ENCODE measurements around the gene CROT. TPM values are rescaled to one million over a fixed set of nuclear protein-coding genes. Genes with fewer than 3 reads are reported as not detected.

Gene CROT
- total and polyA plus RNA-seq, 2 experiments from 2014 or later = 11.1 to 13.4 TPM

DNA sequence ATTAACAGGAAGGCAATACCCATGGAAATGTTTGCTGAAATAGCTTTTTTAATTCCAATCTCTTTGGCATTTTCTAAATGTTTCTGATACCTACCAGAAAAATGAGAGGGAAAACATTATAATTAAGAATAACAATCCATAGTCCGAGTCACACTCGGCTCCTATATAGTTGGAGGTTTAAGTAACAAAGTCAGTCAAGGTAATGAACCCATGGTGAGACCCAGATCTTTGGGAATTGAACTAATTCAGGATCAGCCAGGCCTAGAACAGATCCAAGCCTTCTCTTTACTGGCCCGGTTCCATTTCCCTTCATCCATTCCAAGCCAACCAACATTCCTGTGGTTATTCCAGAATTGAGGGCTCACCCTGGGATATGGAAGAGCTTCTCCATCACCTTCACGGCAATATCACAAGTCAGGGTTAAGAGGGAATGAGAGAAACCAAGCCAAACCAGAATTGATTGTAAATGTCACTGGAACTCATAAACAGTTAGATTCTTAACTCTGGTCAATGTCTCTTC, 101.7 kb downstream of the CROT start:
- Histone ChIP-seq H3K4me2 (ENCODE audit: unreplicated experiment) (no peak overlapping the region), H3K79me2 (ENCODE audit: insufficient read depth) (no peaks in the 10 kb centered on the region), H3K4me3 (no peak overlapping the region), H3K27me3 (replicated peaks; ENCODE audit: insufficient read depth) (no peaks in the 10 kb centered on the region), H3K9ac (no peak overlapping the region), H3K36me3 (ENCODE audit: low read depth) (no peaks in the 10 kb centered on the region), H3F3A (ENCODE audit: insufficient read depth) (no peaks in the 10 kb centered on the region), H3K9me2 (ENCODE audit: insufficient read depth) (no peaks in the 10 kb centered on the region), H3K9me3 (ENCODE audit: low read depth) (no peaks in the 10 kb centered on the region), H3K27ac (no peak overlapping the region), H3K4me1 (ENCODE audit: insufficient read depth) (no peaks in the 10 kb centered on the region), H2AFZ (no peak overlapping the region), H4K20me1 (ENCODE audit: insufficient read depth) (no peaks in the 10 kb centered on the region)
- peak; percentile 10 for DNase-seq
- in situ Hi-C loops (cut with MboI) = no loop called here
- 79 to 81% methylated on average over 4 of the region's 4 CpGs for WGBS, 2 experiments (ENCODE audit: low coverage in 1 of 2, low lambda C conversion rate in 2 of 2, missing lambda C conversion rate in 2 of 2)
- TF ChIP-seq EZH2phosphoT487 (IDR thresholded peaks at IDR 0.05; ENCODE audit: insufficient read depth, low read depth) (no peak), EZH2 (IDR thresholded peaks at IDR 0.05; ENCODE audit: insufficient read depth, poor library complexity, severe bottlenecking) (no peak)

DNA sequence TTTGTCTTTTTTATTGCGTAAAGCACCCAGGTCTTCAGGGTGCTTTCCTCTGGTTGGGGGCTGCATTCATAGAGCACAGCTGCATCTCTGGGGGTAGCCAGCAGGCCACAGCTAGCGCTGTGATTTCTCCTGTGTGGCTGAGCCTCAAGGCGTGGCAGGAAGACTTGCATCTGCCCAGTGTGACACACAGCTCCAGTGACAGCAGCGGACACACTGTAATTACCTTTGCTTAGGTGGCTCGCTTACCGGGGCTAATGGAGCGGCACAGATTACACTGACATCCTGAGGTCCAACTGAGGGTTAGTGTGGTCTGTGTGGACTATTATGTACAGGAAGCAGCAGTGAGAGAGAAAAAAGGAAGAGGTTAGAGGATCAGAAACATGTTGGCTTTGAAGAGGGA, 102.9 kb downstream of the CROT start:
- in situ Hi-C loops (cut with MboI) = no loop called here
- no peak overlapping the region for H2AFZ ChIP-seq
- no peak for DNase-seq
- H3K27ac ChIP-seq = no peak overlapping the region
- H4K20me1 ChIP-seq (ENCODE audit: insufficient read depth) = no peaks in the 10 kb centered on the region
- TF ChIP-seq EZH2phosphoT487 (IDR thresholded peaks at IDR 0.05; ENCODE audit: insufficient read depth, low read depth) (no peak), EZH2 (IDR thresholded peaks at IDR 0.05; ENCODE audit: insufficient read depth, poor library complexity, severe bottlenecking) (no peak)
- H3K36me3 ChIP-seq (ENCODE audit: low read depth) = no peaks in the 10 kb centered on the region
- WGBS, 2 experiments (ENCODE audit: low coverage in 1 of 2, low lambda C conversion rate in 2 of 2, missing lambda C conversion rate in 2 of 2) = 66 to 72% methylated on average over 7 of the region's 7 CpGs
- H3K9me2 ChIP-seq (ENCODE audit: insufficient read depth) = no peaks in the 10 kb centered on the region
- H3K4me3 ChIP-seq = no peak overlapping the region
- H3K9ac ChIP-seq = no peak overlapping the region
- no peaks in the 10 kb centered on the region for H3K27me3 ChIP-seq (replicated peaks; ENCODE audit: insufficient read depth)
- H3K4me1 ChIP-seq (ENCODE audit: insufficient read depth) = no peaks in the 10 kb centered on the region
- H3K9me3 ChIP-seq (ENCODE audit: low read depth) = no peaks in the 10 kb centered on the region
- H3F3A ChIP-seq (ENCODE audit: insufficient read depth) = no peaks in the 10 kb centered on the region
- H3K4me2 ChIP-seq (ENCODE audit: unreplicated experiment) = no peak overlapping the region
- no peaks in the 10 kb centered on the region for H3K79me2 ChIP-seq (ENCODE audit: insufficient read depth)

Small RNAs within 50 kb of the gene (small RNA-seq; reads per million reads assigned to genes)
- gene RF02195 (ENCODE audit: low read depth, low replicate concordance) (not detected), gene RF02196 (ENCODE audit: low read depth, low replicate concordance) (not detected)

Other genes starting within 250 kb of the CROT start
- gene DMTF1, start 193.2 kb upstream of the CROT start, total RNA-seq (2014; rRNA removed; shearing (Covaris generic)) = 28.4 and 93.0 TPM in 2 replicates
- gene DMTF1, start 193.2 kb upstream of the CROT start, polyA plus RNA-seq (2016; fragmentation: Nextera tagmentation; extraction: Ambion mirVana) = 18.2 and 28.6 TPM in 2 replicates
- gene TMEM243, start 125.9 kb upstream of the CROT start, total RNA-seq (2014; rRNA removed; shearing (Covaris generic)) = 52.7 and 61.7 TPM in 2 replicates
- gene TMEM243, start 125.9 kb upstream of the CROT start, polyA plus RNA-seq (2016; fragmentation: Nextera tagmentation; extraction: Ambion mirVana) = 68.1 and 76.9 TPM in 2 replicates
- 0.43 and 0.51 TPM in 2 replicates for gene ABCB4, start 130.0 kb downstream of the CROT start, total RNA-seq (2014; rRNA removed; shearing (Covaris generic))
- 0.73 and 0.77 TPM in 2 replicates for gene ABCB4, start 130.0 kb downstream of the CROT start, polyA plus RNA-seq (2016; fragmentation: Nextera tagmentation; extraction: Ambion mirVana)

Data from GM23248 (cell line).